ENCODE results near the gene RPTOR.

RPTOR gene

GRCh38 chr17:80544655-80545498 lies at the start of gene RPTOR:
RPTOR (plus strand) TSS chr17:80544838; CDS start chr17:80545630, 792 bp downstream.
- in situ Hi-C loops (cut with MboI; ENCODE audit: low pct_unique_long_range_greater_than_20kb, low sequenced_read_pairs, unreplicated experiment) = no loop called here
- peak; percentile 93 for DNase-seq (ENCODE audit: low spot score)
- no peak for TF ChIP-seq CTCF (IDR thresholded peaks at IDR 0.05; ENCODE audit: extremely low read depth, insufficient read depth, missing control alignments)

GRCh38 chr17:80497726-80498241 lies 46.9 kb upstream of the RPTOR start:
- no peak for TF ChIP-seq CTCF (IDR thresholded peaks at IDR 0.05; ENCODE audit: extremely low read depth, insufficient read depth, missing control alignments)
- in situ Hi-C loops (cut with MboI; ENCODE audit: low pct_unique_long_range_greater_than_20kb, low sequenced_read_pairs, unreplicated experiment) = no loop called here
- DNase-seq (ENCODE audit: low spot score) = no peak

DNA sequence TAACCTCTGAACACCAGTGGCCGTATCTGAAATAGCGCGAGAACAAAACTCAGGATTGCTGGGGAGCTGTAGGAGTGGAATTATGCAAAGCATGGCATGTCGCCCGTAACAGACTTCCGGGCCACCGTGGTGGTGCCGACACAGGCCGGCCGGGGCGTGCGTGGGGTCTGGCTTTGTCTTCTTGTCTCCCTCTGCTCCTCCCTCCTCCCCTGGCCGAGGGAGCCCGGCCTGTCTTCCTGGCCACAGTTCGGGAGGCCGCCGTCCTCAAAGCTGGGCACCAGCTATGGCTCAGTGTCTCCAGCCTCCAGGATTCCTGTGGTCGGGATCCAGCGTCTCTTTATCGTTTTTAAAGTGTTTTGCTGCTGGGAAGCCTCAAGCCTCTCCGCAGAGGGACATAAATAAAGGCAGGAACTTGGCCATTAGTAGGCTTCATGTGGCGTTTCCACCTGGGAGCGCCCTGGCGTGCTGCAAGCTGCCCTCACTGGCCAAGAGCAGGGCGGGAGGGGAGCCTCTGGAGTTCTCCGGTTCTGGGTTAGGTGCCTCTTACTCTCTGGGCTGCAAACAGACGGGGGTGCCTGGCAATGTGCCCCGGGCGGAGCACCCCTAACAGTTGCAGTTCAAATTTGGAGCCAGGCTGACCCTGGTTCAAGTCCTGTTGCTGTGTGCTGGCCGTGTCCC lies 46.3 kb upstream of the RPTOR start:
- no peak for TF ChIP-seq CTCF (IDR thresholded peaks at IDR 0.05; ENCODE audit: extremely low read depth, insufficient read depth, missing control alignments)
- in situ Hi-C loops (cut with MboI; ENCODE audit: low pct_unique_long_range_greater_than_20kb, low sequenced_read_pairs, unreplicated experiment) = no loop called here
- DNase-seq (ENCODE audit: low spot score) = no peak

- no peak for TF ChIP-seq CTCF (IDR thresholded peaks at IDR 0.05; ENCODE audit: extremely low read depth, insufficient read depth, missing control alignments)
- DNase-seq (ENCODE audit: low spot score) = no peak
- in situ Hi-C loops (cut with MboI; ENCODE audit: low pct_unique_long_range_greater_than_20kb, low sequenced_read_pairs, unreplicated experiment) = no loop called here
These were observed 45.7 kb upstream of the RPTOR start for GRCh38 chr17:80498920-80499410.

GRCh38 chr17:80499560-80499959 lies 45.1 kb upstream of the RPTOR start:
- DNase-seq (ENCODE audit: low spot score) = no peak
- in situ Hi-C loops (cut with MboI; ENCODE audit: low pct_unique_long_range_greater_than_20kb, low sequenced_read_pairs, unreplicated experiment) = no loop called here
- TF ChIP-seq CTCF (IDR thresholded peaks at IDR 0.05; ENCODE audit: extremely low read depth, insufficient read depth, missing control alignments) = no peak

GRCh38 chr17:80499961-80500665 lies 44.5 kb upstream of the RPTOR start:
- TF ChIP-seq CTCF (IDR thresholded peaks at IDR 0.05; ENCODE audit: extremely low read depth, insufficient read depth, missing control alignments) = no peak
- in situ Hi-C loops (cut with MboI; ENCODE audit: low pct_unique_long_range_greater_than_20kb, low sequenced_read_pairs, unreplicated experiment) = no loop called here
- DNase-seq (ENCODE audit: low spot score) = no peak

All from GM13977 (cell line).